ENCODE results near the gene PTGR3. TPM values are rescaled to one million over a fixed set of nuclear protein-coding genes. Genes with fewer than 3 reads are reported as not detected.

Gene PTGR3
- total RNA-seq, 2 experiments from 2014 or later, result 14.1 to 14.3 TPM

GRCh38 chr18:75178376-75178775, 30.6 kb downstream of the PTGR3 start:
- CTCF ChIA-PET, result no interaction called here

GRCh38 chr18:75176849-75177248, 32.1 kb downstream of the PTGR3 start:
- intact Hi-C loops (cut with DNase I, micrococcal nuclease), result loop anchor here in 1 of 2 experiments (5.0 kb wide), 1 partner anchor 300 kb away; no protein-coding TSS in a partner anchor
- no peaks in the 10 kb centered on the region for H3K36me3 ChIP-seq (ENCODE audit: insufficient read depth, low read length)
- no peak for TF ChIP-seq CTCF (IDR thresholded peaks at IDR 0.05)
- H3K9me3 Mint-ChIP-seq, result no peaks in the 10 kb centered on the region
- no peaks in the 10 kb centered on the region for H3K27me3 Mint-ChIP-seq
- ATAC-seq (ENCODE audit: poor library complexity), result no peak
- no peaks in the 10 kb centered on the region for H3K9me3 ChIP-seq (ENCODE audit: control insufficient read depth in 1 of 2, insufficient read depth in 1 of 2, low read length in 2 of 2)
- DNase-seq, result peak in 1 of 14 experiments; percentile 14
- no peak overlapping the region for H3K27ac ChIP-seq (ENCODE audit: low read depth in 1 of 2, low read length in 2 of 2)
- H3K4me1 Mint-ChIP-seq (ENCODE audit: low read depth), result peaks cover 5% of the 10 kb centered on the region
- no peaks in the 10 kb centered on the region for H3K36me3 Mint-ChIP-seq (ENCODE audit: low read depth)
- H3K4me3 Mint-ChIP-seq, result no peak overlapping the region
- H3K4me3 ChIP-seq (ENCODE audit: low read length), result no peak overlapping the region
- H3K27ac Mint-ChIP-seq, result no peak overlapping the region
- no peaks in the 10 kb centered on the region for H3K27me3 ChIP-seq (ENCODE audit: control insufficient read depth in 1 of 2, insufficient read depth in 2 of 2, low read length in 2 of 2)
- ChIA-PET POLR2A (no interaction called here), CTCF (no interaction called here)
- no peaks in the 10 kb centered on the region for H3K4me1 ChIP-seq (ENCODE audit: insufficient read depth, low read length)

More at GRCh38 chr18:75178376-75178775, 30.6 kb downstream of the PTGR3 start:
- Histone ChIP-seq H3K4me1 (ENCODE audit: insufficient read depth, low read length) (no peaks in the 10 kb centered on the region), H3K27me3 (ENCODE audit: control insufficient read depth in 1 of 2, insufficient read depth in 2 of 2, low read length in 2 of 2) (no peaks in the 10 kb centered on the region), H3K36me3 (ENCODE audit: insufficient read depth, low read length) (no peaks in the 10 kb centered on the region), H3K27ac (ENCODE audit: low read depth in 1 of 2, low read length in 2 of 2) (no peak overlapping the region), H3K9me3 (ENCODE audit: control insufficient read depth in 1 of 2, insufficient read depth in 1 of 2, low read length in 2 of 2) (no peaks in the 10 kb centered on the region), H3K4me3 (ENCODE audit: low read length) (no peak overlapping the region)
- no peak for TF ChIP-seq CTCF (IDR thresholded peaks at IDR 0.05)
- H3K4me3 Mint-ChIP-seq, result no peak overlapping the region
- H3K4me1 Mint-ChIP-seq (ENCODE audit: low read depth), result no peaks in the 10 kb centered on the region
- no peak for DNase-seq
- H3K27me3 Mint-ChIP-seq, result no peaks in the 10 kb centered on the region
- no peaks in the 10 kb centered on the region for H3K9me3 Mint-ChIP-seq
- H3K36me3 Mint-ChIP-seq (ENCODE audit: low read depth), result no peaks in the 10 kb centered on the region
- no peak for ATAC-seq (ENCODE audit: poor library complexity)
- H3K27ac Mint-ChIP-seq, result no peak overlapping the region
- POLR2A ChIA-PET, result no interaction called here
- intact Hi-C loops (cut with DNase I, micrococcal nuclease), result loop anchor here in 1 of 2 experiments (5.0 kb wide), 1 partner anchor 299 kb away; no protein-coding TSS in a partner anchor

GRCh38 chr18:75173738-75174137, 35.2 kb downstream of the PTGR3 start:
- DNase-seq, result no peak
- no peak for ATAC-seq (ENCODE audit: poor library complexity)
- POLR2A ChIA-PET, result no interaction called here
- Histone ChIP-seq H3K9me3 (ENCODE audit: control insufficient read depth in 1 of 2, insufficient read depth in 1 of 2, low read length in 2 of 2) (no peaks in the 10 kb centered on the region), H3K27me3 (ENCODE audit: control insufficient read depth in 1 of 2, insufficient read depth in 2 of 2, low read length in 2 of 2) (no peaks in the 10 kb centered on the region), H3K36me3 (ENCODE audit: insufficient read depth, low read length) (no peaks in the 10 kb centered on the region), H3K4me3 (ENCODE audit: low read length) (no peak overlapping the region), H3K4me1 (ENCODE audit: insufficient read depth, low read length) (no peaks in the 10 kb centered on the region), H3K27ac (ENCODE audit: low read depth in 1 of 2, low read length in 2 of 2) (no peak overlapping the region)
- no peak for TF ChIP-seq CTCF (IDR thresholded peaks at IDR 0.05)
- CTCF ChIA-PET, result no interaction called here
- H3K4me1 Mint-ChIP-seq (ENCODE audit: low read depth), result peaks cover 5% of the 10 kb centered on the region
- no peaks in the 10 kb centered on the region for H3K9me3 Mint-ChIP-seq
- no peak overlapping the region for H3K27ac Mint-ChIP-seq
- H3K27me3 Mint-ChIP-seq, result no peaks in the 10 kb centered on the region
- no peaks in the 10 kb centered on the region for H3K36me3 Mint-ChIP-seq (ENCODE audit: low read depth)
- intact Hi-C loops (cut with DNase I, micrococcal nuclease), result loop anchor here in 1 of 2 experiments (5.0 kb wide), 1 partner anchor 194 kb away; no protein-coding TSS in a partner anchor
- no peak overlapping the region for H3K4me3 Mint-ChIP-seq
